ENCODE measurements around the gene UBXN7. TPM values are rescaled to one million over a fixed set of nuclear protein-coding genes. Genes with fewer than 3 reads are reported as not detected.
"Not testable (repeated sequence)": the region's sequence is repeated elsewhere in the genome, so short reads cannot be mapped to it uniquely, and the experiment has no call there.

UBXN7 gene
- total RNA-seq, 1 donor, result 50.3 TPM

DNA sequence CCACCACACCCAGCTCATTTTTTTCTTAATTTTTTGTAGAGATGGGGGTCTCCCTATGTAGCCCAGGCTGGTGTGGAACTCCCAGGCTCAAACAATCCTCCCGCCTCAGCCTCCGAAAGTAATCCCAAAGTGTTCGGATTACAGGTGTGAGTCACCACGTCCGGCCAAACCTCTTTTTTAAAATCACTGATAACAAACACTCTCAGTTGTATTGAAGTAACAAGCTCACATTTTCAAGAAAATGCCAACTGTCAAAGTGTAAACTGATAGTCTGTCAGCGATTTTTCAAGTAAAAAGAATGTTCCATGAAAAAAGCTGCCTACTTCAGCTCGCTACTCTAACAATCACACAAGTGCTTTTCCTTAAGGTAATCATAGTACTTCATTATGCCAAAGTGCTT lies 33.4 kb downstream of the UBXN7 start:
- no peaks in the 10 kb centered on the region for H3K27me3 ChIP-seq (ENCODE audit: insufficient read depth, low read length)
- H3K4me1 ChIP-seq (ENCODE audit: insufficient read depth, low read length), result no peaks in the 10 kb centered on the region
- H3K9me3 ChIP-seq (ENCODE audit: low read depth, low read length), result no peaks in the 10 kb centered on the region
- H3K4me3 ChIP-seq (ENCODE audit: low read length), result no peak overlapping the region

DNA sequence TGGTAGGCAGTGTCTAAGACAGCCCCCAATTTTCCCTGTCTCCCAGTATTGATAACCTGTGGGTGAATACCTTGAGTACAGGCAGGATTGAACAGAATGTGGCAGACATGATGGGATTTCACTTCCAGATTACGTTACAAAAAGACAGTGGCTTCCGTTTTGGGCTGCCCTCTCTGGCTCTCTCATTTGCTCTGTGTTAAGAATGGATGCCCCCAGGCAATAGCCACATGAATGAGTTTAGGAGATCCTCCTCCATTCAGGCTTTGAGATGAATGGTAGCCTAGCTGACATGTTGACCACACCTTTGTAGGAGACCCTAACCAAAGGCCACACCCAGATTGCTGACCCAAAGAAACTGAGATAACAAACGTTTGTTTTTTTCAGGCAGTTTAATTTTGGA lies 34.3 kb downstream of the UBXN7 start:
- Histone ChIP-seq H3K4me1 (ENCODE audit: insufficient read depth, low read length) (no peaks in the 10 kb centered on the region), H3K27me3 (ENCODE audit: insufficient read depth, low read length) (no peaks in the 10 kb centered on the region), H3K9me3 (ENCODE audit: low read depth, low read length) (no peaks in the 10 kb centered on the region), H3K4me3 (ENCODE audit: low read length) (no peak overlapping the region)

DNA sequence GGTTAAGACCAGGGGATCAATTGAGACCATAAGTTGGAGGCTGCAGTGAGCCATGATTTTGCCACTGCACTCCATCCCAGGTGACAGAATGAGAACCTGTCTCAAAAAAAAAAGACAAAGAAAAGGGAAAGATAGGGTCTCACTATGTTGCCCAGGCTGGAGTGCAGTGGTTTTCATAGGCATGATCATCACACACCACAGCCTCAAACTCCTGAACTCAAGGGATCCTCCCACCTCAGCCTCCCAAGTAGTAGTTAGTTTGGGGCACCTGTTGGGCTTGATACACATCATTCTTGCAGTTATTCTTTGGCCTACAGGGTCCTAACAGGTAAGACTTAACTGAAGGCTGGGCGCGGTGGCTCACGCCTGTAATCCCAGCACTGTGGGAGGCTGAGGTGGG lies 42.1 kb downstream of the UBXN7 start:
- Histone ChIP-seq H3K27me3 (ENCODE audit: insufficient read depth, low read length) (no peaks in the 10 kb centered on the region), H3K4me3 (ENCODE audit: low read length) (no peak overlapping the region), H3K9me3 (ENCODE audit: low read depth, low read length) (no peaks in the 10 kb centered on the region), H3K4me1 (ENCODE audit: insufficient read depth, low read length) (no peaks in the 10 kb centered on the region)

DNA sequence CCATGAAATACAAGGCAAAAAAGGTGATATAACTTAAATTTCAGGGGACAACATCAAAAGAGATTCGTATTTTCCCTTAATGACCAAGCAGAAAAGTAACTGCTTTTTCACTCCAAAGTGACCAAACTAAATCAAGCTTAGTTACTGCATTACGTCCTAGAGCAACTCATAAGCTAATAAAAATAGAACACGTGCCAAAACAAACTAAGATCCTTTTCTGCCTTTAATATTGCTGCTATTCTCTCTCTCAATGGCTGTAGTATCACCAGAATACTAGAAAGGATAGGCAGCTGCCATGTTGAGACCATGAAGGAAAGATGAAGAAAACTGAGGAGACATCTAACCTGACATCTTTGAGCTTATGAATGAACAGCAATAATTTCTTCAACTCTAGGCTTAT lies 43.3 kb downstream of the UBXN7 start:
- H3K9me3 ChIP-seq (ENCODE audit: low read depth, low read length), result no peaks in the 10 kb centered on the region
- H3K4me1 ChIP-seq (ENCODE audit: insufficient read depth, low read length), result no peaks in the 10 kb centered on the region
- H3K4me3 ChIP-seq (ENCODE audit: low read length), result no peak overlapping the region
- H3K27me3 ChIP-seq (ENCODE audit: insufficient read depth, low read length), result no peaks in the 10 kb centered on the region

DNA sequence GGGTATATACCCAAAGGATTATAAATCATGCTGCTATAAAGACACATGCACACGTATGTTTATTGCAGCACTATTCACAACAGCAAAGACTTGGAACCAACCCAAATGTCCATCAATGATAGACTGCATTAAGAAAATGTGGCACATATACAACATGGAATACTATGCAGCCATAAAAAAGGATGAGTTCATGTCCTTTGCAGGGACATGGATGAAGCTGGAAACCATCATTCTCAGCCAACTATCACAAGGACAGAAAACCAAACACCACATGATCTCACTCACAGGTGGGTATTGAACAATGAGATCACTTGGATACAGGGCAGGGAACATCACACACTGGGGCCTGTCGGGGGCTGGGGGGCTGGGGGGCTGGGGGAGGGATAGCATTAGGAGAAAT lies 44.3 kb downstream of the UBXN7 start:
- not testable (repeated sequence) for H3K4me3 ChIP-seq (ENCODE audit: low read length); H3K4me1 ChIP-seq (ENCODE audit: insufficient read depth, low read length); H3K27me3 ChIP-seq (ENCODE audit: insufficient read depth, low read length); H3K9me3 ChIP-seq (ENCODE audit: low read depth, low read length)

DNA sequence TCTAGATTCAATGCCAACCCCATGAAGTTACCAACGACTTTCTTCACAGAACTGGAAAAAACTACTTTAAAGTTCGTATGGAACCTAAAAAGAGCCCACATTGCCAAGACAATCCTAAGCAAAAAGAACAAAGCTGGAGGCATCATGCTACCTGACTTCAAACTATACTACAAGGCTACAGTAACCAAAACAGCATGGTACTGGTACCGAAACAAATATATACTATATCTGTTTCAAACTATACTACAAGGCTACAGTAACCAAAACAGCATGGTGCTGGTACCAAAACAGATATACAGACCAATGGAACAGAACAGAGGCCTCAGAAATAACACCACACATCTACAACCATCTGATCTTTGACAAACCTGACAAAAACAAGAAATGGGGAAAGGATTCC lies 45.4 kb downstream of the UBXN7 start:
- not testable (repeated sequence) for H3K4me1 ChIP-seq (ENCODE audit: insufficient read depth, low read length); H3K27me3 ChIP-seq (ENCODE audit: insufficient read depth, low read length); H3K4me3 ChIP-seq (ENCODE audit: low read length); H3K9me3 ChIP-seq (ENCODE audit: low read depth, low read length)

DNA sequence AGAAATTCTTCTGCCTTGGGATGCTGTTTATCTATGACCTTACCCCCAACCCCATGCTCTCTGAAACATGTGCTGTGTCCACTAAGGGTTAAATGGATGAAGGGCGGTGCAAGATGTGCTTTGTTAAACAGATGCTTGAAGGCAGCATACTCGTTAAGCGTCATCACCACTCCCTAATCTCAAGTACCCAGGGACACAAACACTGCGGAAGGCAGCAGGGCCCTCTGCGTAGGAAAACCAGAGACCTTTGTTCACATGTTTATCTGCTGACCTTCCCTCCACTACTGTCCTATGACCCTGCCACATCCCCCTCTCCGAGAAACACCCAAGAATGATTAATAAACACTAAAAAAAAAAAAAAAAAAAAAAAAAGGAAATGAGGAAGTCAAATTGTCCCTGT lies 46.2 kb downstream of the UBXN7 start:
- H3K27me3 ChIP-seq (ENCODE audit: insufficient read depth, low read length); H3K9me3 ChIP-seq (ENCODE audit: low read depth, low read length); H3K4me3 ChIP-seq (ENCODE audit: low read length); H3K4me1 ChIP-seq (ENCODE audit: insufficient read depth, low read length): not testable (repeated sequence)

DNA sequence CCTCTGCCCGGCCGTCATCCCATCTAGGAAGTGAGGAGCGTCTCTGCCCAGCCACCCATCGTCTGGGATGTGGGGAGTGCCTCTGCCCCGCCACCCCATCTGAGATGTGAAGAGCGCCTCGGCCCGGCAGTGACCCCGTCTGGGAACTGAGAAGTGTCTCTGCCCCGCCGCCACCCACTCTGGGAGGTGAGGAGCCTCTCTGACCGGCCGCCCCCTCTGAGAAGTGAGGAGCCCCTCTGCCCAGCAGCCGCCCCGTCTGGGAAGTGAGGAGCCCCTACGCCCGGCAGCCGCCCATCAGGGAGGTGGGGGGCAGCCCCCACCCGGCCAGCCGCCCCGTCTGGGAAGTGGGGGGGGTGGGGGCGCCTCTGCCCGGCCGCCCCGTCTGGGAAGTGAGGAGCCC lies 46.8 kb downstream of the UBXN7 start:
- H3K4me3 ChIP-seq (ENCODE audit: low read length); H3K27me3 ChIP-seq (ENCODE audit: insufficient read depth, low read length); H3K9me3 ChIP-seq (ENCODE audit: low read depth, low read length); H3K4me1 ChIP-seq (ENCODE audit: insufficient read depth, low read length): not testable (repeated sequence)

DNA sequence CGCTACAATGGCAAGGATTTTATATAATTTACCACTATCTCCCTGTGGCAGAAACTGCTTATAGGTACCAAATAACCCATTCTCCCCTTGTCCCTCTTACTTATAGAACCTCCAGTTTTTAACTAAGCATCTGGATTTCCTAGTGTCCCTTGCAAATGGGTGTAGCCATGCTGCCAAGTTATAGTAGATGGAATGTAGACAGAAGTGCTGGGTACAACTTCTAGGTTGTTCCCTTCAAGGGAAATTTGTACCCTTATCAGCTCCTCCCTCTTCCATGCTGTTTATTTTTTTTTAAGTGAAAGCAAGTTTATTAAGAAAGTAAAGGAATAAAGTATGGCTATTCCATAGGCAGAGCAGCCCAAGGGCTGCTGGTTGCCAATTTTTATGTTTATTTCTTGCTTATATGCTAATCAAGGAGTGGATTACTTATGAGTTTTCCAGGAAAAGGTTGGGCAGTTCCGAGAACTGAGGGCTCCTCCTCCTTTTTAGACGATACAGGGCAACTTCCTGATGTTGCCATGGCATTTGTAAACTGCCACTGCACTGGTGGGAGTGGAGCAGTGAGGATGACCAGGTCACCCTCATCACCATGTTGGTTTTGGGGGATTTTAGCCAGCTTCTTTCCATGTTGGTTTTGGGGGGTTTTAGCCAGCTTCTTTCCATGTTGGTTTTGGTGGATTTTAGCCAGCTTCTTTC lies 53.9 kb downstream of the UBXN7 start:
- H3K4me3 ChIP-seq (ENCODE audit: low read length), result no peak overlapping the region
- H3K9me3 ChIP-seq (ENCODE audit: low read depth, low read length), result no peaks in the 10 kb centered on the region
- H3K4me1 ChIP-seq (ENCODE audit: insufficient read depth, low read length), result no peaks in the 10 kb centered on the region
- no peaks in the 10 kb centered on the region for H3K27me3 ChIP-seq (ENCODE audit: insufficient read depth, low read length)

DNA sequence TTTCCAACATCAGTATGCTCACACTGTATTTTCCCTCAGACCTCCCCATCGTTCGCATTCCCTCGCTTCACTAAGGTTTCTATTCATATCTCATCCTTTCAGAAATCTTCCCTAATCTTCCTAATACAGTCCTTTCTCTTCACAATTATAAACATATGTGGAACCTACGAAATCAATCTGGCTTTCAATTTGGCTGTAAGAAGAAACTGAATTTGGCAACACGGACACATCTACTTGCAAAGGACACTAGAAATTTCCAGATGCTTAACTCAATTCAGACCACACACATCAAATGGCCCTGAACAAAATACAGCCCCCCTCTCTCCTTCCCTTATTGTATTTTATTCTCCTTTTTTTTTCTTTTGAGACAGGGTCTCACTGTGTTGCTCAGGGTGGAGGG lies 54.9 kb downstream of the UBXN7 start:
- Histone ChIP-seq H3K9me3 (ENCODE audit: low read depth, low read length) (no peaks in the 10 kb centered on the region), H3K27me3 (ENCODE audit: insufficient read depth, low read length) (no peaks in the 10 kb centered on the region), H3K4me3 (ENCODE audit: low read length) (no peak overlapping the region), H3K4me1 (ENCODE audit: insufficient read depth, low read length) (no peaks in the 10 kb centered on the region)

DNA sequence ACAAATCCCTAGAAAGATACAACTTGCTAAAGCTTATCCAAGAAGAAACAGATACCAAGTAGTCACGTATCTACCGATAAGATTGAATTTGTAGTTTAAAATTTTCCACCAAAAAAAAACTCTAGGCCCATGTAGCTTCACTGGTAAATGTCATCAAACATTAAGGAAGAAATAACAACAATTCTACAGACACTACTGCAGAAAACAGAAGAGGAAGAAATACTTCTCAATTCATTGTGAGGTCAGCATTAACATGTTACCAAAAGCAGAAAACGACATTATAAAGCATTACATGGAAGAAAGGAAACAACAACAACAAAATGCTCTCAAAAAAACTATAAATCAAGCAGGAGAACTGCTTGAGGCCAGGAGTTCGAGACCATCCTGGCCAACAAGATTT lies 66.5 kb downstream of the UBXN7 start:
- Histone ChIP-seq H3K9me3 (ENCODE audit: low read depth, low read length) (no peaks in the 10 kb centered on the region), H3K27me3 (ENCODE audit: insufficient read depth, low read length) (no peaks in the 10 kb centered on the region), H3K4me3 (ENCODE audit: low read length) (no peak overlapping the region), H3K4me1 (ENCODE audit: insufficient read depth, low read length) (peaks cover 12% of the 10 kb centered on the region)

DNA sequence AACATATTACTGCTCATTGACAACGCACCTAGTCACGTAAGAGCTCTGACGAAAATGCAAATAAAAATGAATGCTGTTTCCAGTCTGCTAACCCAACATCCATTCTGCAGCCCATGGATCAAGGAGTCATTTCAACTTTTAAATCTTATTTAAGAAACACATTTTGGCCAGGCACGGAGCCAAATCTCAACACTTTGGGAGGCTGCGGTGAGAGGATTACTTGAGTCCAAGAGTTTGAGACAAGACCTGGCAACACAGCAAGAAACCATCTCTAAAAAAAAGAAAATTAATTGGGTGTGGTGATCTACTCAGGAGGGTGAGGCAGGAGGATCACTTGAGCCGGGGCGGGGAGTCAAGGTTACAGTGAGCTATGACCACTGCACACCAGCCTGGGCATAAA lies 71.6 kb downstream of the UBXN7 start:
- Histone ChIP-seq H3K9me3 (ENCODE audit: low read depth, low read length) (no peaks in the 10 kb centered on the region), H3K4me1 (ENCODE audit: insufficient read depth, low read length) (peaks cover 8% of the 10 kb centered on the region), H3K27me3 (ENCODE audit: insufficient read depth, low read length) (no peaks in the 10 kb centered on the region), H3K4me3 (ENCODE audit: low read length) (no peak overlapping the region)

DNA sequence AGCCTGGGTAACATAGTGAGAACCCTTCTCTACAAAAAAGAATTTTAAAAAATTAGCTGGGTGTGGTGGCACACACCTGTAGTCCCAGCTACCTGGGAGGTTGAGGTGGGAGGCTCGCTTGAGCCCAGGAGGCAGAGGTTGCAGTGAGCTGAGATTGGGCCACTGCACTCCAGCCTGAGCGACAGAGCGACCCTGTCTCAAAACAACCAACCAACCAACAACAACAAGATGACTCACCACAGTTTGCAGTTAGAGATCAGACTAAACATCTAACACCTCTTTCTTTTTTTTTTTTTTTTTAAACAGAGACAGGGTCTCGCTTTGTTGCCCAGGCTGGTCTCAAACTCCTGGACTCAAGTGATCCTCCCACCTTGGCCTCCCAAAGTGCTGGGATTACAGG lies 73.7 kb downstream of the UBXN7 start:
- not testable (repeated sequence) for H3K4me3 ChIP-seq (ENCODE audit: low read length); H3K4me1 ChIP-seq (ENCODE audit: insufficient read depth, low read length); H3K9me3 ChIP-seq (ENCODE audit: low read depth, low read length); H3K27me3 ChIP-seq (ENCODE audit: insufficient read depth, low read length)

DNA sequence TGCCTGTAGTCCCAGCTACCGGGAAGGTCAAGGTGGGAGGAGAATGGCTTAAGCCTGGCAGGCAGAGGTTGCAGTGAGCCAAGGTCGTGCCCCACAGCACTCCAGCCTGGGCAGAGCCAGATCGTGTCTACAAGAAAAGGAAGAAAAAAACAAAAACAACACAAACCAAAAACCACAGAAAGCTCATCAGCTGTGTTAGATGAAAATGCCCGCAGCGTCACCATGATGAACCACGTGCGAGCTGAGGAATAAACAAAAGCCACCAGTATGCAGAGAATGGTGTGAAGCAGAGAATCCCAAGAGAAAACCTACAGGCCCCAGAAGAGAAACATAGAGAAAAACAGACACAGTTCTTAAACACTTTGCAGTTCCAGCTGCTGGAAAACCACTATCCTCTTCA lies 74.3 kb downstream of the UBXN7 start:
- no peaks in the 10 kb centered on the region for H3K27me3 ChIP-seq (ENCODE audit: insufficient read depth, low read length)
- no peak overlapping the region for H3K4me3 ChIP-seq (ENCODE audit: low read length)
- no peaks in the 10 kb centered on the region for H3K9me3 ChIP-seq (ENCODE audit: low read depth, low read length)
- H3K4me1 ChIP-seq (ENCODE audit: insufficient read depth, low read length), result peaks cover 4% of the 10 kb centered on the region

DNA sequence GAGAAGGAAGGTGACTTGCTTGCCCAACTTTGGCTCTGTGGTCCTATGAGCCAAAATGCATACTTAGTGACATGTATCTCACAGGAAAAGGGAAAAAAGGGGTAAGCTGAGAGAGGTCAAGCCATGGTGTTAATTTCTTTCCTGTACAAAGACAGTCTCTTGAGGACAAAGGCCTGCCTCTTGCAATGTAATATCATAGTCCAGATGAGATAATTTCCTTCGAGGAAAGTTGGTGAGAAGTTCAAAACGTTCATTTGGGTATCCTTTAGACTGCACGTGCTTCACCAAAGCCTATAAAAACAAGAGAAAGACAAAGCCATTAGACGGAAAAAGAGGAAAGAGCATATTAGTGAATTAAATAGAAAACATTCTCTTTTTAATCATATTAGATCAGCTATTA lies 75.7 kb downstream of the UBXN7 start:
- Histone ChIP-seq H3K4me1 (ENCODE audit: insufficient read depth, low read length) (peaks cover 4% of the 10 kb centered on the region), H3K9me3 (ENCODE audit: low read depth, low read length) (no peaks in the 10 kb centered on the region), H3K4me3 (ENCODE audit: low read length) (no peak overlapping the region), H3K27me3 (ENCODE audit: insufficient read depth, low read length) (no peaks in the 10 kb centered on the region)

DNA sequence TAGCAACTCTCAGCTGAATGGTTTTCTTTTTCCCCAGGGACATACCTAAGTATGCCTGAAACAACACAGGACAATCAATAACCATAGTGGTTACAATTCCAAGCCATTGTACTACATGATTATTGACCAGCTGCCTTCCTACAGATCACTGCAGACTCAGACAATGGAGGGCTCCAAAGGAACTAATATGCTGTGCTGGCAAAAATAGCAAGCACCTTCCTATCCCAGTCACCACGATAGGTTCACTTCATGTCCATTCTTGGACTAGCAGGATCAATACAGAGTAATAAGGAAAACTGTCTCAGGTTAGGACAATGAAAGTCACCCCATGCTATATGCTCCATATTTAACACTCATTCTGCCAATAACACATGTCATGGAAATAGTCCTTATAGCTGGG lies 76.6 kb downstream of the UBXN7 start:
- peaks cover 4% of the 10 kb centered on the region for H3K4me1 ChIP-seq (ENCODE audit: insufficient read depth, low read length)
- H3K4me3 ChIP-seq (ENCODE audit: low read length), result no peak overlapping the region
- H3K27me3 ChIP-seq (ENCODE audit: insufficient read depth, low read length), result no peaks in the 10 kb centered on the region
- no peaks in the 10 kb centered on the region for H3K9me3 ChIP-seq (ENCODE audit: low read depth, low read length)

DNA sequence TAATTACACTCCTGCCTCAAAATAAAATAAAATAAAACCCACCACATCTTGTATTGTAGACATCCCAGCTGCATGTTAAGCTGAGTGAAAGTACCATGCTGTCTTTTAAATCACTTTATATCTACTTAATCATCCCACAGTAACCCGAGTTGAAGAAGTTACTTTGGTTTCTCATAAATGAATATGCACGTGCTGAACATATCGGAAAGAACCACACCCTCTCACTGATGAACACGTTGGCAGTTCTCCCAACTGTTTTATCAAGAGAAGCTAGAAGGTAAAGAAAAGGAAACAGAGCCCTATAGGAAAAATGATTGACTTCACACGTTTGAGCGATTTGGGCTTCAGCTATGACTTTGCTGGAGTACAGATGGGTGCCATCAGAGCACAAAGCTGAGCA lies 78.1 kb downstream of the UBXN7 start:
- H3K4me3 ChIP-seq (ENCODE audit: low read length), result no peak overlapping the region
- H3K9me3 ChIP-seq (ENCODE audit: low read depth, low read length), result no peaks in the 10 kb centered on the region
- H3K4me1 ChIP-seq (ENCODE audit: insufficient read depth, low read length), result peaks cover 4% of the 10 kb centered on the region
- no peaks in the 10 kb centered on the region for H3K27me3 ChIP-seq (ENCODE audit: insufficient read depth, low read length)

All from mononuclear cell (primary cell).